Measurements from ENCODE around the gene MPST. TPM values are rescaled to one million over a fixed set of nuclear protein-coding genes. Genes with fewer than 3 reads are reported as not detected.
A peak's percentile ranks its signal among the peaks of the same experiment; 100 is the strongest.

The MPST gene
- total RNA-seq, 1 donor from 2014 or later = 36.4 TPM

DNA sequence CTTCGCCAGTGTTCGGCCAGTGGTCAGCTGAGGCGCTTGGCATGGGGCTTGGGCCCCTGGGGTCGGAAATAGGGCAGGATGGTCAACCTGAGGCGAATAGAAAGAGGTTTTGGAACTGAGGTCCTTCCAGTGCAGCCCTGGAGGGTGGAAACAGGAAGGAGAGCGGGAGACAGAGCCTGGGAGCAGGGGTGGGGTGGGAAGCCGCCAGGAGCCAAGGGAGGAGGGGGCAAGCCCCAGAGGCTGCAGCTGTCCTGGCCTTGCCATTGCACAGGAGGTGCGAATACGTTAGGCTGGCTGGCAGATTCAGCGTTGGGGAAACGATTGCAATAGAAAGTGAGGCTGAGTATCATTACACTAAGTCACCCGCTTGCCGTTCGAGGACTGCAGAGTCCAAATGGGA, 18.1 kb downstream of the MPST start:
- ATAC-seq = no peak

GRCh38 chr22:37039466-37039865, 19.9 kb downstream of the MPST start:
- intact Hi-C loops (cut with DNase I) = no loop called here
- ATAC-seq = peak; percentile 70
- no peak for DNase-seq (ENCODE audit: low spot score)

More for the DNA sequence above, 18.1 kb downstream of the MPST start:
- no peak for DNase-seq (ENCODE audit: low spot score)
- intact Hi-C loops (cut with DNase I) = no loop called here

DNA sequence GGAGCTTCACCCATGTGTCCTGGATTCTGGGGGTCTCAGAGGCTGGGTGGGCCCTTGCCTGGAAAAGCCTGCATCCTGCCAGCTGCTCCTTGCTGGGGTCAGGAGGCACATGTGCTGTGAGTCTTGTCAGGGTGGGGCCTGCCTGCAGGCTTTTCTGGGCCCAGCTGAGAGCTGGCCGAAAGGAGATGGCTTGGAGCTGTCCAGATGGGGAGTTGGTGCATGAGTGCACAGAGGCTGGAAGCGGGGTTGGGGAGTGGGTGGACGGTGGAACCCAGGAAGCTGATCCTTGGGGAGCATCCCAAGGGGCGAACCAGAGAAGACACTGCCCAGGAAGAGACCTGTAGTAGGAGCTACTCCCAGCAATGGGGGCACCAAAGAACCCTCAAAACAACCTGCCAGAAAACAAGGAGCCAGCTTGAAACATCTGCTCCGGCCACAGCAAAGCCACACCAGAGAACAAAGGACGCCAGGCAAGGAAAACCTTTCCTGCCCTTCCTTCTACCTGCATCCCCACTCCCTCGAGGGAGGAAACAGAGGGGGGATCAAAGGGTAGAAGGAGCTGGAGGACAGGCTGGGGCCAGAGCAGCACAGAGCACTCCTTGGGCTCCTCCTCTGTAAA, 23.8 kb downstream of the MPST start:
- intact Hi-C loops (cut with DNase I) = no loop called here
- ATAC-seq (no peak), DNase-seq (ENCODE audit: low spot score) (no peak)

GRCh38 chr22:37043828-37044538, 24.4 kb downstream of the MPST start:
- DNase-seq (ENCODE audit: low spot score) (no peak), ATAC-seq (peak; percentile 71)
- intact Hi-C loops (cut with DNase I) = no loop called here

DNA sequence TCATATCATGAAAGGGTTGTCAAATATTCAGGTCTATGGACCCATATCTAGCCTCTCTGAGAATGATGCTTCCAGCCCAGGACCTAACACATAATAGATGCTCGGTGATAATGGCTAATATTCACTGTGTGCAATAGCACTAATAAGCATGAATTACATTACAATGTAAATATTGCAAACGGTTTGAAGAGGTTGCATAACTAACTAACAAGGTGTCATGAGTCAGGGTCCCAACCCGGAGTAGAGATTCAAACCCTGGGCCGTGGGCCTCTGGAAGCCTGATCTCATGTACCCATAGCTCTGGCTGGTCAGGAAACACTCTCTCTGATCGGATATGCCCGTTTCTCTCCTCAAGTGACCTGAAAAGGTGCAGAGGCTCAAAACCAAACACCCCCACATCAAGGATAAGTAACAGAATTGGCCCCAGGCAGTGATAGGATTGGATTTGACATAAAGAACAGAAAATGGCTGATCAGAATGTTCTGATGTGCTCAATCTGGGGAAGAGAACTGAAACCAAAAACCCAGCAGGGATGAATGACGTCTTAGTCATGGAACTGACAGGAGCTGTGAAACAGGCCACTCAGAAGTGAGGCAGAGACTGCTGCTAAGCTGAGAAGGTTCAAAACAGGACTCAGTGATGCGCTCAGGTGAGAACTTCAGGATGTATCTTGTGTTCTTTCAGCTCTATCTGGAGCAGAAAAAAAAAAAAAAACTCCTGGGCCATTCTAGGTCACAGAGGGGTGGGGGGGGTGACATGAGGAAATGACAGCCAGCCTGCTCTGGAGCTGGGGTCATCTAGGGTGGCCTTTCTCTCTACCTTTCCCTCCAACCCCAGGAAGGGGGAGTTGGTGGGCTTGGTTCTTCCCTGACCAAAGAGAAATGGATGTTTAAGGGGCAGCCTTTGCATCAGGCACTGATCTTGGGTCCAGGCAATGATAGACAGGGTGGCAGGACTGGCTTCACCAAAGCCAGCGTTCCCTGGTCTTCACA, 25.4 kb downstream of the MPST start:
- no peak for DNase-seq (ENCODE audit: low spot score)
- intact Hi-C loops (cut with DNase I) = no loop called here
- ATAC-seq = no peak

DNA sequence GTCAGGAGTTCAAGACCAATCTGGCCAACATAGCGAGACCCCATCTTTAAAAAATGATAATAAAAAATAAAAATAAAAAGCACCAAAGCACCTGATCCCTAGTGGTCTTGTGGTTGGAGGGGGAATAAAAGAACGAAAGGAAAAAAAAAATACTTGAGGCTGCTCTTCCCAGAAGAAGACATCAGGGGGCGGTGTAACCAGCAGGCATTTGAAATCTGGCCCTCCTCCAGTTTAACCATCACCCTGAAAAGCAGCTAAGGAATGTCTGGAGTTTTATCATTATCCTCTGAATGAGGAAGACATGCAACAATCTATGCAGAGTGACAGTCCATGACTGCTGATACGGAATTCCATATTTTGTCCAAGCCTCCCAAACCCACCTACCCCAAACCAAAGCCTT, 26.4 kb downstream of the MPST start:
- intact Hi-C loops (cut with DNase I) = no loop called here

DNA sequence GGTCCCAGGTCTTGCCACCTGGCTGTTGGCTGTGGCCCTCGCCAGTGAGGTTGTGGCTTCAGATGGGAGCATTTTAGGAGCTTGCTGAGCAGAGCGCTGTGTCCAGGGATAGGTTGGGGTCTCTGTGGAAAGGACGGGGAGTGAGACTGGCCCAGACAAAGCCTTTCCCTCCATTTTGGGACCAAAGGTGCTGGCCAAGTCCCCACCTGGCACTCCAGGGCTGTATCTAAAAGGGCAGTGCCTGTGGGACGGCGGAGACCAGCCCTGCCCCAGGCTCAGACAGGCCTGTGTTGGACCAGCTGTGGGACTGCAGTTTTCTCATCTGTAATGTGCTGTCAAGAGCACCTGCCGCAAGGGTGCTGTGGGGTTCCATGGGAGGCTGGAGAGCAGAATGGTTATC, 27.0 kb downstream of the MPST start:
- intact Hi-C loops (cut with DNase I) = no loop called here
- DNase-seq (ENCODE audit: low spot score) (no peak), ATAC-seq (no peak)

More for the DNA sequence above, 26.4 kb downstream of the MPST start:
- DNase-seq (ENCODE audit: low spot score) = no peak
- ATAC-seq = no peak

- no peak for DNase-seq (ENCODE audit: low spot score)
- no peak for ATAC-seq
- intact Hi-C loops (cut with DNase I) = no loop called here
Observed at GRCh38 chr22:37047006-37047405, 27.5 kb downstream of the MPST start.

DNA sequence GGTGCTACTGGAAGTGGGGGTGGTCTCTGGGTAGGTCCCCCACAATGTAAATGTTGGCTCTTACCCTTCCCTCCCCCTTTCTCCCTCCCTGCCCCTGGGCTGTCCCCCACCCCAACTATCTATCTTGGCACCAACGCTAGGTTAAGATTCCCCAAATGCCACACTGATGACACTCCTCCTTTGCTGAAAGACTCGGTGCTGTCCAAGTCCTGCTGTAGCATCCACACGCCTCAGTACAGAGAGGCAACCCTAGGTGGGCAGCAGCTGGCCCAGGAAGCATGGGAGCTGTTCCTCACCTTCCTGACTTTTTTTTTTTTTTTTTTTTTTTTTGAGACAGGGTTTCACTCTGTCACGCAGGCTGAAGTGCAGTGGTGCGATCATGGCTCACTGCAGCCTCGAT, 28.6 kb downstream of the MPST start:
- DNase-seq (ENCODE audit: low spot score) (no peak), ATAC-seq (no peak)
- intact Hi-C loops (cut with DNase I) = no loop called here

DNA sequence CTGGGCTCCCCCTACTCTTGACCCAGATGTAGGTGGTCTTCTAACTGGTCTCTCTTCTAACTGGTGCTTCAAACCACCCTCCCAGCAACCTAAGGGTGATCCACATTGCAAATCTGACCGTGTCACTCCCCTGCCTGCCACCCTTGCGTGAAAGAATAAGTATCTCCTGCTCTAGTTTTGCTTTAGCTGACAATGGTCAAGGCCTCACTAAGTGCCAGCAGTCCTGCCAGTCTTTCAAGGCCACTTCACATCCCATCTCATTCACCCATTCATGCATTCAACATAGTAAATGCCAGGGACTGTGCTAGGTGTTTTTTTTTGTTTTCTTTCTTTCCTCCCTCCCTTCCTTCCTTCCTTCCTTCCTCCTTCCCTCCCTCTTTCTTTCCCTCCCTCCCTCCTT, 29.7 kb downstream of the MPST start:
- intact Hi-C loops (cut with DNase I) = no loop called here

DNA sequence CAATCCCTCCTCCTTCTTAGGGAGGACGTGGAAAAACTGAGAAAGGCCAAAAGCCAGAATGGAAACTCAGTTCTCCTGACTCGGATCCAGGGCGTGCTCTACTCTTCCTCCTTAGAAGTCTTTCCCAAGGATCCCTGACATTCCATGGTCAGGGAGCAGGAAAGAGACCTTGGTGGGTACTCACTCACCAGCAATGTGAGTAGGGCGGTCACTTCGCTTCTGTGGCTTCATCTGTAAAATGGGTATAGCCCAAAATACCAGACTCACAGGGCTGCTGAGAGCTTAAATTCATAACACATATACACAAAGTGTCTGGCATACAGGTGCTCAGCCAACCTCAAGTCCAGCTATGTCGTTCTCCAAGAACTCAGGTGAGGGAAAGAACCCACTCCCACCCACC, 31.4 kb downstream of the MPST start:
- DNase-seq (ENCODE audit: low spot score) (no peak), ATAC-seq (no peak)
- intact Hi-C loops (cut with DNase I) = no loop called here

More for the DNA sequence above, 29.7 kb downstream of the MPST start:
- ATAC-seq (no peak), DNase-seq (ENCODE audit: low spot score) (no peak)

DNA sequence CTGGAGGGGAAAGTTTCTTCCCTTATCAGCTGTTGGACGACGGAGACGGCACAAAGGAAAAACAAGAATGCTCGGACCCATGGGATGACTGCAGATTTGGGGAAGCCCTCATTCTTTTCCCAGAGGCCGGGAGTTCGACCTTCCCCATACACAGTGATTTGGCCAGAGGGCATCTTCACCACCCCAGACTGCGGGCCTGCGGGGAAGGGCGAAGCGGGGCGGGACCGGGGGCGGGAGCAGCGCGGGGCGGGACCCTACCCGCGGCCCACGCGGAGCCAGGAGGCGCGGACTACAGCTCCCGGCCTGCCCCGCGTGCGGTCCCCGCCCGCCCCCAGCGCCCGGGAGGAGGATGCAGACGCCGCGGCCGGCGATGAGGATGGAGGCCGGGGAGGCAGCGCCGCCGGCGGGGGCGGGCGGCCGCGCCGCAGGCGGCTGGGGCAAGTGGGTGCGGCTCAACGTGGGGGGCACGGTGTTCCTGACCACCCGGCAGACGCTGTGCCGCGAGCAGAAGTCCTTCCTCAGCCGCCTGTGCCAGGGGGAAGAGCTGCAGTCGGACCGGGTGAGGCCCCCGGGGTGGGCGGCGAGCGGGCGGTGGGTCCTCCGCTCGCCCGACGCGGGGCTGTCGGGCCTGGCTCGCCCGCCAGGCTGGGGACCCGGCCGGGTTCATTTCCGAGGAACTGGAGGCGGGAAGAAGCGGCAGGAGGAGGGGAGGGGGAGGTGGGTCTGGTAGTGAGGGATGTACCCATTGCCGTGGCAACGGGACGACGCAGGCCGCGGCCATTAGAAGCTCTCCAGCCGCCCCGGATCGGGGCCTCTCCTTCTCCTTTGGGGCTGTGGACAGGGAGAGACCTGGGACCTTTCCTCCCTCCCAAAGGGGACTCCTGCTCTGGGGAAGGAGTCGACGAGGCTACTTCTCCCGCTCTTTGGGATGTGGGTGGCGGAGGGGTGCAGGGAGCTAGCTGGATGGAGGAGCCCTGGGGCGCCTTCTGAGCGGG, 32.1 kb downstream of the MPST start, which contains the start of gene KCTD17:
Gene KCTD17, plus strand, starts transcription at position 352 of the 995 bp plus-strand sequence. Its CDS starts 19 bp downstream, at position 371.
- DNase-seq (ENCODE audit: low spot score) (peak; percentile 80), ATAC-seq (peak; percentile 92)
- intact Hi-C loops (cut with DNase I) = no loop called here

DNA sequence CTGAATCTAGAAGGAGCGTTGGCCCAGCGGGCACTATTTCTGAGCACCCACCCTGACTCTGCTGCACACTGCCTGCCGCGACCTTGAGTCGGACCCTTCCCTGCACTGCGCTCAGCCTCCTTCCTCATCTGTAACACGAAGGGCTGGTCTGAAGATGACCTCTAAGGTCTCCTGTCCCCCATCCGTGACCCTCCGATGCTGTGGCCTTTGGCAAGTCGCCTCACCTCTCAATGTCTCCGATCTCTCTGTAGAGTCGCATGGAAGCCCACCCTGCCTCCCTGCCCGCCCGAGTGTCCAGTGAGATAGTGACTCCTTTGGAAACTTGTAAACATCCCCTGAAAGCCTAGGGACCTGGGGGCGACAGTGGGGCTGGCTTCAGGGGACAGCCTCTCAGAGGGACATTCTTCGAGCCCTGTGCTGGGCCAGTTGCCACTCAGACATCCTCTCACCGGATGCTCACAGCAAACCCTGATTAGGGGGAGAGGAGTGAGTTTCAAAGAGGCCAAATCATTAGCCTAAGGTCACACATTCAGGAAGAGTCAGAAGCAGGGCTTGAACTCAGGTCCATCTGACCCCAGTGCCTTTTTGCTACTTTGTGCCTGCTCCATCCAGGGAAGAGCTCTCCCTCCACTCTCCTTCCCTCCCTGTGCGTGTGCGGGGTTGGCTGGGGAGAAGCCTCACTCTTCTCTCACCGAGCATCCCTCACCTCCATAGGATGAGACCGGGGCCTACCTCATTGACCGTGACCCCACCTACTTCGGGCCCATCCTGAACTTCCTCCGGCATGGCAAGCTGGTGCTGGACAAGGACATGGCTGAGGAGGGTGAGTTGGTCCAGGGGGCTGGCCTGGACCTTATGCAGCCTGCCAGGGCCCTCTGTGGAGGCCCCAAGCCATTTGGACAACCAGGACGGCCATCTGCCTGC, 33.1 kb downstream of the MPST start:
- ATAC-seq (no peak), DNase-seq (ENCODE audit: low spot score) (no peak)
- intact Hi-C loops (cut with DNase I) = no loop called here

DNA sequence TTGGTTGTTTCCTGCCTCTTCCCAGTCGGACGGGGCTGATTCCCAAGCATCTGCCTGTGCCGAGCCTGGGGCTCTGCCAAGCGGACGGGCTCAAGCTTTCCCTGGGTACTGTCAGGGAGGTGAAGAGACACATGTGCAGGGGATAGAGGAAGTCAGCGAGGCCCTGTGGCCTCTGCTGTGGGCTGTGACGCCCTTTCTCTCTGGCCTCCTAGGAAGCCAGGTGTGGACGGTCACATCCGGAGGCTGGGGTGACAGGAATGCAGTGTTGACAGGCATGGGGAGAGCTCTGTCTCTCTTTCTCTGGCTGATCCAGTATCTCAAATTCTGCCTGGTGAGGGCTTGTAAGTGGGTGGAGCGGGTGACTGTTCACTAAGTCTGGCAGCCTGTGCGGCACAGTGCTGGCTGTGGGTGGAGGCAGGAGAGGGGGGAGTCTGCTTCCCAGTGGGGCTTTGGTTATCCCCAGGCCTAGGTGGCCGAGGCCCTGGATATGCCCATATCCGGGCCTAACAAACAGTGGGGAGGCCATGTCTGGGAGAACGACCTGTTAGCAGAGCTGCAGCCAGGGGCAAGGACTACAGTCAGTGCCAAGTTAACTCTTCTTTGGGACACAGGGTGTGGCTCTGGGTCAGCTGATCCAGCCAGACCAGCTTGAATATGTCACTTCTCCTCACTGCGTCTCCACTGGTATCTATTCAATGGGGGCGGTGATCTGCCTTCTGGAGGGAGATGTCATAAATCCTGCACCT, 33.9 kb downstream of the MPST start:
- DNase-seq (ENCODE audit: low spot score) (no peak), ATAC-seq (no peak)
- intact Hi-C loops (cut with DNase I) = no loop called here

- intact Hi-C loops (cut with DNase I) = no loop called here
- ATAC-seq (no peak), DNase-seq (ENCODE audit: low spot score) (no peak)
Observed at GRCh38 chr22:37054056-37054395, 34.5 kb downstream of the MPST start.

GRCh38 chr22:37054600-37055365, 35.2 kb downstream of the MPST start:
- intact Hi-C loops (cut with DNase I) = no loop called here
- no peak for DNase-seq (ENCODE audit: low spot score)

More at GRCh38 chr22:37054600-37055365, 35.2 kb downstream of the MPST start:
- ATAC-seq = no peak
